Subcutaneous abdominal adipose tissue (tissue), 5 donors: ENCODE data around the gene FAM50A.

Source experiments
- H3K27ac ChIP-seq: one replicate; pipeline ENCODE4 v1.7.0; 2013; ENCODE audit warnings: low read depth, mild to moderate bottlenecking, inconsistent platforms, low read length, moderate library complexity
- H3K27me3 ChIP-seq, 5 donors: one replicate each; pipeline ENCODE4 v1.7.0; 2013; ENCODE audit warnings: low read length in 5 of 5, inconsistent platforms in 1 of 5; ENCODE audit not compliant: control insufficient read depth in 5 of 5, insufficient read depth in 4 of 5
- H3K36me3 ChIP-seq, 5 donors: one replicate each; pipeline ENCODE4 v1.7.0; 2013; ENCODE audit warnings: low read length in 5 of 5; ENCODE audit not compliant: control insufficient read depth in 5 of 5, insufficient read depth in 5 of 5
- H3K4me1 ChIP-seq, 5 donors: one replicate each; pipeline ENCODE4 v1.7.0; 2013; ENCODE audit warnings: low read length in 5 of 5, mild to moderate bottlenecking in 3 of 5, moderate library complexity in 1 of 5; ENCODE audit not compliant: control insufficient read depth in 5 of 5, insufficient read depth in 5 of 5
- H3K4me3 ChIP-seq, 5 donors: one replicate each; pipeline ENCODE4 v1.7.0; 2013; ENCODE audit warnings: low read length in 5 of 5, low read depth in 1 of 5
- H3K9ac ChIP-seq, 5 donors: one replicate each; pipeline ENCODE4 v1.7.0; 2013; ENCODE audit warnings: low read length in 5 of 5, mild to moderate bottlenecking in 4 of 5, moderate library complexity in 3 of 5
- H3K9me3 ChIP-seq, 5 donors: one replicate each; pipeline ENCODE4 v1.7.0; 2013; ENCODE audit warnings: low read length in 5 of 5; ENCODE audit not compliant: control insufficient read depth in 5 of 5
- donor health status: healthy.
- donor health status: healthy.
- donor health status: healthy.
- donor health status: healthy.
- donor health status: healthy.

Gene FAM50A

DNA sequence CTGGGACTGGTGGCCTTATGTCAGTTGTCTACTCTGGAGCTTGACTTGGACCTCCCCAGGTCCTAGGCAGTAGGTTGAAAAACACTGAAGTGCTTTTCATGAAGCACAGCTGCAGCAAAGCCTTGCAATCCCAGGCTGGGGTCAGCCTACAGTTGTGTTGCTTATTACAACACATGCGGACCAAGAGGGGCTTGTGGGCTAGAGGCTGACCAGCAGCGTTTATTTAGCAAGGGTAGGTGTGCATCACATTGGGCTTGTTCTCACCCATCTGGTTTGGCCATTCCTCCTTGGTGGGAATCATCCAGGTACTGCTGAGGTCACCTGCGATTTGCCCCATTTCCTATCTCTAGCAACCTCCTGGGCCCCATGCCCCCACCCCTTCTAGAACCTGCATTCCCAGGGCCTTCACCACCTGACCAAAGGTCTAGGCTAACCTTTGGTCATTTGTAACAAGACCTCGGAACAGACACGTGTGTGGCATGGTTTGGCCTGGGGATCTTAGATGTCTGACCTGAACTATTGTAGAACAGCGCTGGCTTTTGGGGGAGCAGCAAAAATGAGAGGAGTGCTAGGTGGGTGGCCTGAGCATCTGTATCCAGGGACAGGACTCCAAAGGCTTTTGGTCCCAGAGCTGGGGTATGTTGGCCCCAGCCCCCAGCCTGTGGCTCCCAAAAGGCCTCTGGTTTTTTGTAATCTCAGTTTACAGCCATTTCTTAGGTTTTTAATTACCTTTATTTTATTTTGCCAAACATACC is 42.7 kb upstream of the FAM50A start:
- H3K9ac ChIP-seq: no peak overlapping the region
- peaks cover 0 to 11% (median 5%) of the 10 kb centered on the region in 5 donors for H3K9me3 ChIP-seq
- H3K27me3 ChIP-seq: peaks cover 0 to 9% (median 4%) of the 10 kb centered on the region in 5 donors
- H3K27ac ChIP-seq: no peak overlapping the region
- peaks cover 8 to 29% (median 20%) of the 10 kb centered on the region in 5 donors for H3K4me1 ChIP-seq
- H3K36me3 ChIP-seq: peaks cover 0 to 46% (median 28%) of the 10 kb centered on the region in 5 donors
- H3K4me3 ChIP-seq: no peak overlapping the region

DNA sequence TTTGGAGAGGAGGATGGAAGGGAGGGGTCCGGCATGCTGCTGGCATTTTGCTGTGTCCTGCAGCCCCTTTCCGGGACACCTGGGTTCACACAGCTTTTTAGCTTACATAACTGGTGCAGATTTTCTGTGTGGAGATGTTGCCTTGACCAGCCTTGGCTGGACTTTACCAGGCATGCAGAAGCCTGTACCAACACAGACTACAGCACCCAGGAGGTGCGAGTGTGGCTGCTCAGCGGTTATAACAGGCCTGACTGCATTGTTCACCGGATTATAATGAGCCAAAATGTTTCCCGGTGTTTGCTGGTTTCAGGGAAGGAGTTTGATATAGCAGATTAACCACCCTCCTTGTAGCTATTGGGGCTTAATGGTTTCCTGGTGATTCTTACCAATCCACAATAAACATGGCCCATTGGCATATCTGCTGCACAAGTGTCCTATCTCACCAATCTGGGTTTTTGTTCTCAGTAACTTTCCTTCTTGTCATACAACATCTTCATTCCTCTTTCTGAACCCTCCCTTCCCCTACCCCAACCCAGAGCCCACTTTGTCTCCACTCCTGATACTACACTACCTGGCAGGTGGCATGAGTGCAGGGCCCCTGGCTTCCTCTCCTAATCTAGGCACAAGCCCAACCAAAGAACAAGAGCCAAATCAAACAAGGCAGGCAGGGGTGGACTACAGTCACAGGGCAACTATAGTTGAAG is 41.9 kb upstream of the FAM50A start:
- H3K27ac ChIP-seq: no peak overlapping the region
- H3K9me3 ChIP-seq: peaks cover 0 to 11% (median 5%) of the 10 kb centered on the region in 5 donors
- H3K27me3 ChIP-seq: peaks cover 0 to 9% (median 4%) of the 10 kb centered on the region in 5 donors
- peaks cover 8 to 25% (median 18%) of the 10 kb centered on the region in 5 donors for H3K4me1 ChIP-seq
- no peak overlapping the region for H3K4me3 ChIP-seq
- H3K36me3 ChIP-seq: peaks cover 0 to 46% (median 28%) of the 10 kb centered on the region in 5 donors
- H3K9ac ChIP-seq: no peak overlapping the region

DNA sequence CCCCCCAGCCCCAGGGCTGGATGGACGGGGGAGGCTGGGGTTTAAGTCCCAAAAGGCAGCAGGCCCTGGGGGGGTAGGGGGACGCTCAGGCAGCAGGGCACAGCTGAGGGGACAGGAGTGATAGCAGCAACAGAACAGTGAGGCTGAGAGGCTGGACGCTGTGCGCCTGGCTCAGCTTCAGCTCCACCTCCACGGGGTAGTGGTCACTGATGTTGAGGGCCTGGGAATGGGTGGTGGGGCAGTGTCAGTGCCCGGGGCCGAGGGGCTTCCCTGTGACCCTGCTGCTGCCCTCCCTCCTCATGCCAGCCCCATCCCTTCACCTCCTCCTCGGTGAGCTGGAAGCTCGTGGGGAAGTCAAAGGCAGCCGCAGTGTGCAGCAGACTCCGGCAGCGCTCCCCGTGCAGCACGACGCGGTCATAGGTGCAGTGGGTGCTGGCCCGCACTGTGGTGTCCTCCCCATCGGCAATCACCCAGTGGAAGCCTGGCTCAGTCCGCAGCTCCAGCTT is 41.3 kb upstream of the FAM50A start:
- H3K27me3 ChIP-seq: peaks cover 0 to 9% (median 4%) of the 10 kb centered on the region in 5 donors
- H3K9ac ChIP-seq: no peak overlapping the region
- peaks cover 0 to 11% (median 5%) of the 10 kb centered on the region in 5 donors for H3K9me3 ChIP-seq
- H3K27ac ChIP-seq: no peak overlapping the region
- H3K4me1 ChIP-seq: peaks cover 8 to 19% (median 15%) of the 10 kb centered on the region in 5 donors
- peaks cover 0 to 46% (median 28%) of the 10 kb centered on the region in 5 donors for H3K36me3 ChIP-seq
- no peak overlapping the region for H3K4me3 ChIP-seq

DNA sequence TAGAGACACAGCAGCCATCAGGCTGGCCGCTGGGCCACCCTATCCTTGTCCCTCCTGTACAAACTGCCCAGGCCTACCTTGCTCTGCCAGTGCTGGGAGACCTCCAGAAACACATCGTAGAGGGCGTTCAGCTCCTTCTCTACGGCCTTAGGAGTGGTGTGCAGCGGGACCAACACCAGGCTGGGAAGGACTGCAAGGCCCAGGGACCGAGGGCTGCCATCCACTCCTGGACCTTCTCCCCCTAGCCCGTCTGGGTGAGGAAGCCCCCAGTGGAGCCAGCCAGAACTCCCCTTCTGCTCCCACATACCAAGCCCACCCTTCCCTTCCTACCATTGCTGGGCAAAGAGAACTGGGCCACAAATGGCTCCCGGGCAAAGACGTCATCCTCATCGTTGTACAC is 40.7 kb upstream of the FAM50A start:
- Histone ChIP-seq H3K27ac (no peak overlapping the region), H3K4me3 (no peak overlapping the region)

DNA sequence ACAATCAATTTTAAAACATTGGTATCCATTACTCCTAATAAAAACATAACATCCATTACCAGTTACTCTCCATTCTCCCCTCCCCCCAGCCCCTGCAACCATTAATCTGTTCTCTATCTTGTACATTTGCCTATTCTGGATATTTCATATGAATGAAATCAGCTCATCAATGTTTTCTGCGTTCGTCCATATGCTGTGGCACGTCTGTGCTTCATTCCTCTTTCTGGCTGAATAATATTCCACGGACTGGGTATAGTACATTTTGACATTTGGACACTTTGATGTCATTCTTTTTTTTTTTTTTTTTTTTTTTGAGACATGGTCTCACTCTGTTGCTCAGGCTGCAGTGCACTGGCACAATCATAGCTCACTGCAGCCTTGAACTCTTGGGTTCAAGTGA is 40.1 kb upstream of the FAM50A start:
- H3K4me3 ChIP-seq: no peak overlapping the region
- no peak overlapping the region for H3K9ac ChIP-seq
- no peaks in the 10 kb centered on the region for H3K9me3 ChIP-seq
- peaks cover 0 to 13% (median 4%) of the 10 kb centered on the region in 5 donors for H3K27me3 ChIP-seq
- H3K27ac ChIP-seq: no peak overlapping the region
- H3K4me1 ChIP-seq: peaks cover 5 to 22% (median 16%) of the 10 kb centered on the region in 5 donors
- H3K36me3 ChIP-seq: peaks cover 0 to 46% (median 28%) of the 10 kb centered on the region in 5 donors

More for the DNA sequence above, 40.7 kb upstream of the FAM50A start:
- Histone ChIP-seq H3K27me3 (peaks cover 0 to 9% (median 4%) of the 10 kb centered on the region in 5 donors), H3K4me1 (peaks cover 6 to 16% (median 15%) of the 10 kb centered on the region in 5 donors), H3K36me3 (peaks cover 0 to 46% (median 28%) of the 10 kb centered on the region in 5 donors), H3K9ac (no peak overlapping the region), H3K9me3 (peaks cover 0 to 6% (median 5%) of the 10 kb centered on the region in 5 donors)

DNA sequence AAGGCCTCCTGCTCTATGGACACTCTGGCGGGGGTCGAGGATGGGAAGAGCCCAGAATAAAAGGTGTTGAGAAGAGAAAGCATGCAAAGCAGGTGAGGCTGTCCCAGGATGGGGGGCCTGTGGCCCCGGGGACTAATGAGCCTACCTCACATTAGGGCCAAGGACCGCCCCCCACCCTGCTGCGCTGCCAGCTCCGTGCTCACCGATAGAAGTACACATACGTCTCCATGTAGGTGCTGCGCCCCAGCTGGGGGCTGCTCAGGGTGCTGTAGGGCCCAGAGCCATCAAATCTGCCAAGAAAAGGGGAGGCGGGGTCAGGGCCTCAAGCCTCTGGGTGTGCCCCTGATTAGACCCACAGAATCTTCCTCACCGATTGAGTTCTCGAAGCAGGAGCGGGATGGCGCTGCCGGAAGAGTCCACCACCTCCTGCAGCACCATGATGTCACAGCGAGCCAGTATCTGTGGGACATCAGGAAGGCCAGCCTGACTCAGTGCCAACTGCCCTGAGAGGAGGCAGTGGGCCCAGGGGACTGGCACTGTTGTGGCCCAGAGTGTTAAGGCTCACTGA is 39.2 kb upstream of the FAM50A start:
- H3K9ac ChIP-seq: no peak overlapping the region
- H3K9me3 ChIP-seq: no peaks in the 10 kb centered on the region
- peaks cover 6 to 17% (median 11%) of the 10 kb centered on the region in 5 donors for H3K4me1 ChIP-seq
- no peak overlapping the region for H3K27ac ChIP-seq
- no peak overlapping the region for H3K4me3 ChIP-seq
- H3K27me3 ChIP-seq: peaks cover 0 to 18% (median 4%) of the 10 kb centered on the region in 5 donors
- H3K36me3 ChIP-seq: peaks cover 0 to 38% (median 20%) of the 10 kb centered on the region in 5 donors

DNA sequence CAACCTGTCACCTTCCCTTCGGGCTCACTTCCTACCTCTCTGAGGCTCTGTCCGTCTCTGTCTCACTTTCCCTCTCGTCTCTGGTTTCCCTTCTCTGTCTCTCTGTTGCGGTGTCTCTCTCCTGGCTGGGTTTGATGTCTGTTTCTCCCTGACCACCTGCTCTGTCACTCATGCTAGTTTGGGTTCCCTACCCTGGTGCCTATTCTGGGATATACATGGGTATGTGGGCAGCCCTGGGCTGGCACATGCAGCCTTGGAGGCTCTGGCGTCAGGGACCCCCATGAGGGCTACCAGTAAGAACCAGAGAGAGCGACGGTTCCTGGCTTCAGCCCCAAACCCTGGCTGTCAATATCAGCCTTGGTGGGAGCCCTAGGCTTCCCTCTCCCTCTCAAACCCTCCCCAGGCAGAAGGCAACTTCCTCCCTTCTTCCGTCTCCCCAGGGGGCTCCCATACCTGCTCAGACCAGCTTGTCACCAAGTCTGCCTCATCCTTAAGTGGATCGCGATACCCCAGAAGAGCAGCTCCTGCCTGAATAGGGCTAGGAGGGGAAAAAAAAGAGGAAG is 35.2 kb upstream of the FAM50A start:
- peak overlapping the region; percentile 65 for H3K27ac ChIP-seq
- peaks cover 3 to 25% (median 18%) of the 10 kb centered on the region in 5 donors for H3K4me1 ChIP-seq
- H3K4me3 ChIP-seq: peak overlapping the region; percentile 33 to 63 (median 53)
- H3K9ac ChIP-seq: peak overlapping the region; percentile 22 to 81 (median 49)
- no peaks in the 10 kb centered on the region for H3K9me3 ChIP-seq
- H3K36me3 ChIP-seq: peaks cover 0 to 14% (median 3%) of the 10 kb centered on the region in 5 donors
- H3K27me3 ChIP-seq: peaks cover 0 to 18% (median 4%) of the 10 kb centered on the region in 5 donors

DNA sequence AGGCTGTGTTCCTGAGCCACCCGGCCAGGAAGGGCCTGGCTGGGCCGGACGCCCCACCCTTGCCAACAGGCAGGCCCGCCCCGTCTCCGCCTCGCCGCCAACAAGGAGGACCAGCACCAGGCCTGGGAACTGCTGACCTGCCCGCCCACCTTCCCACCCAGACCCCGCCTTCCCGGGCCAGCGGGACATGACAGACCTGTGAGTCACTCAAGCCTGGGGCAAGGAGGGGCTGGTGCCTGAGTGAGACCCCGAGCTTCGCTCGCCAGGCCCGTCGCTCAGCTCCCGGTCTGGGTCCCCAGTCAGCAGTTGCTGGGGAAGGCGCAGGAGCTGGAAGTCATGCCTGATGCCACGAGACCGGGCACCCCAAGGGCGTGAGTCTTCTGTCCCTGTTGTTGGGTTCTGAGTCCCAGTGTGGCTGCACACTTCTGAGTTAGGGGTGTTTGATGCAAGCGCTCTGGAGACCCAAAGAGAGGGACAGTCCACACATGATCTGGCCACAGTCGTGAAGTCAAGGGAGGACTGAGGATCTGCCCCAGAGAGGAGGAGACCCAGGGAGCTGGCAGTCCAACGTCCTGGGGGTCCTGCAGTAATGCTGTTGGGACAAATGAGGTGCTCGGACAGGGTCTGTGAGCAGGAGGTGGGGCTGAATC is 34.6 kb upstream of the FAM50A start, which contains the start of gene DNASE1L1:
DNASE1L1 (minus strand) TSS at position 33 of the 650 bp plus-strand sequence. CDS start 3,686 bp downstream, outside the sequence.
- Histone ChIP-seq H3K9ac (peak within 1 kb of the TSS; percentile 22 to 81 (median 60)), H3K4me1 (peaks cover 3 to 25% (median 18%) of the 10 kb centered on the region in 5 donors), H3K4me3 (peak within 1 kb of the TSS; percentile 33 to 63 (median 53)), H3K36me3 (peaks cover 0 to 15% (median 4%) of the 10 kb centered on the region in 5 donors), H3K27me3 (peaks cover 0 to 19% (median 5%) of the 10 kb centered on the region in 5 donors), H3K27ac (peak within 1 kb of the TSS; percentile 74), H3K9me3 (no peaks in the 10 kb centered on the region)

DNA sequence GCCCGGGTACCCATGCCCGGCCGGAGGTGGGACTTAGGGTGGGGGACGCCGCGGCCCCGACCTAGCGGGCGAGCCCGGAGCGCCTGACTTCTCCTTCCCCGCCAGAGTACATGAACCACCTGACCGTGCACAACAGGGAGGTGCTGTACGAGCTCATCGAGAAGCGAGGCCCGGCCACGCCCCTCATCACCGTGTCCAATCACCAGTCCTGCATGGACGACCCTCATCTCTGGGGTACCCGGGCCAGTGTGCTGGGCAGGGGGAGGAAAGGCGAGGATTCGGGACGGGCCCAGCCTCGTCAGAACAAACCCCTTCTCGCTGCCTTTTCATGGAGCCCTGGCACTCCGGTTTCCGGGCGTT is 32.0 kb upstream of the FAM50A start:
- peaks cover 0 to 17% (median 4%) of the 10 kb centered on the region in 5 donors for H3K36me3 ChIP-seq
- peaks cover 3 to 25% (median 18%) of the 10 kb centered on the region in 5 donors for H3K4me1 ChIP-seq
- peak overlapping the region in 4 of 5 donors; percentile 48 to 70 (median 62) for H3K9ac ChIP-seq
- H3K27ac ChIP-seq: peak overlapping the region; percentile 60
- peak overlapping the region; percentile 32 to 74 (median 64) for H3K4me3 ChIP-seq
- peaks cover 0 to 18% (median 5%) of the 10 kb centered on the region in 5 donors for H3K27me3 ChIP-seq
- no peaks in the 10 kb centered on the region for H3K9me3 ChIP-seq
